BJ (cell line): Measurements from ENCODE around the gene OR9G4. TPM values are rescaled to one million over a fixed set of nuclear protein-coding genes. Genes with fewer than 3 reads are reported as not detected.

Experiments
- CTCF ChIA-PET: fragments of 350-600 bp; formaldehyde crosslinking; extraction: SDS; loops from one replicate; lab custom pipeline; 2021; ENCODE audit warnings: antibody characterized with exemption, inconsistent platforms; lab: Yijun Ruan, JAX
- POLR2A ChIA-PET: fragments of 300-600 bp; sonication (Branson Sonifier 250); formaldehyde crosslinking; extraction: SDS; loops from one replicate; lab custom pipeline; 2021; ENCODE audit warnings: antibody characterized with exemption; lab: Charles Lee
- DNase-seq: peaks from one replicate; pipeline ENCODE4 v3.0.0-alpha.2; 2011; ENCODE audit warnings: low read depth
- H3K27me3 ChIP-seq: 2 replicates; pipeline ENCODE4 v1.6.0; 2011; ENCODE audit warnings: low read length; ENCODE audit not compliant: control insufficient read depth, insufficient read depth
- H3K36me3 ChIP-seq: 2 replicates; pipeline ENCODE4 v1.5.1; 2011; ENCODE audit warnings: low read length; ENCODE audit not compliant: control insufficient read depth, insufficient read depth
- H3K4me3 ChIP-seq: 2 replicates; pipeline ENCODE4 v1.5.1; 2011; ENCODE audit warnings: low read depth, mild to moderate bottlenecking, control low read depth, low read length
- polyA plus RNA-seq: library from polyadenylated mRNA; depleted of rRNA; stranded (reverse); fragments of >200 nt; gene quantifications from 2 replicates; pipeline ENCODE4 v1.2.3, GENCODE V29; 2011
- TF ChIP-seq, protein P1 (sequence below): IDR thresholded peaks from 2 replicates; pipeline ENCODE4 v1.5.1; 2011; ENCODE audit warnings: low read depth, mild to moderate bottlenecking, control low read depth, inconsistent platforms, low read length, moderate library complexity; ENCODE audit not compliant: insufficient read depth

Gene OR9G4
- polyA plus RNA-seq, 1 experiment, result not detected

DNA sequence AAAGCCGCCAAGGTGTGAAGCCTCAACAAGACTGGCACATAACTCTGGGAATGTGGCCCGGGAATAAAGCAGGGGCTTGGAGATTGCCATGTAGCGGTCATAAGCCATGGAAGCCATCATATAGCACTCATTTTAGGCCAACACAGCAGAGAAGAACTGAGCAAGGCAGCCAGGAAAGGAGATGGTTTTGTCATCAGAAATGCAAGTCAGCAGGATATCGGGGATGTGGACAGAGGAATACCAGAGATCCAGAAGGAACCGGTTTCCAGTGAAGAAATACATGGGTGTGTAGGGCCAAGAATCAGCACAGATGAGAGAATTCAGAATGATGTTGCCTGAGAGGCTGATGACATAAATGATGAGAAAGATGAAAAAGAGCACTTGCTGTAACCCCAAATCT, 3.0 kb upstream of the OR9G4 start:
- TF ChIP-seq, protein P1, sequence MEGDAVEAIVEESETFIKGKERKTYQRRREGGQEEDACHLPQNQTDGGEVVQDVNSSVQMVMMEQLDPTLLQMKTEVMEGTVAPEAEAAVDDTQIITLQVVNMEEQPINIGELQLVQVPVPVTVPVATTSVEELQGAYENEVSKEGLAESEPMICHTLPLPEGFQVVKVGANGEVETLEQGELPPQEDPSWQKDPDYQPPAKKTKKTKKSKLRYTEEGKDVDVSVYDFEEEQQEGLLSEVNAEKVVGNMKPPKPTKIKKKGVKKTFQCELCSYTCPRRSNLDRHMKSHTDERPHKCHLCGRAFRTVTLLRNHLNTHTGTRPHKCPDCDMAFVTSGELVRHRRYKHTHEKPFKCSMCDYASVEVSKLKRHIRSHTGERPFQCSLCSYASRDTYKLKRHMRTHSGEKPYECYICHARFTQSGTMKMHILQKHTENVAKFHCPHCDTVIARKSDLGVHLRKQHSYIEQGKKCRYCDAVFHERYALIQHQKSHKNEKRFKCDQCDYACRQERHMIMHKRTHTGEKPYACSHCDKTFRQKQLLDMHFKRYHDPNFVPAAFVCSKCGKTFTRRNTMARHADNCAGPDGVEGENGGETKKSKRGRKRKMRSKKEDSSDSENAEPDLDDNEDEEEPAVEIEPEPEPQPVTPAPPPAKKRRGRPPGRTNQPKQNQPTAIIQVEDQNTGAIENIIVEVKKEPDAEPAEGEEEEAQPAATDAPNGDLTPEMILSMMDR, result no peak
- ChIA-PET POLR2A (no interaction called here), CTCF (no interaction called here)
- DNase-seq, result no peak
- no peaks in the 10 kb centered on the region for H3K36me3 ChIP-seq
- H3K4me3 ChIP-seq, result no peak overlapping the region
- H3K27me3 ChIP-seq, result no peaks in the 10 kb centered on the region

DNA sequence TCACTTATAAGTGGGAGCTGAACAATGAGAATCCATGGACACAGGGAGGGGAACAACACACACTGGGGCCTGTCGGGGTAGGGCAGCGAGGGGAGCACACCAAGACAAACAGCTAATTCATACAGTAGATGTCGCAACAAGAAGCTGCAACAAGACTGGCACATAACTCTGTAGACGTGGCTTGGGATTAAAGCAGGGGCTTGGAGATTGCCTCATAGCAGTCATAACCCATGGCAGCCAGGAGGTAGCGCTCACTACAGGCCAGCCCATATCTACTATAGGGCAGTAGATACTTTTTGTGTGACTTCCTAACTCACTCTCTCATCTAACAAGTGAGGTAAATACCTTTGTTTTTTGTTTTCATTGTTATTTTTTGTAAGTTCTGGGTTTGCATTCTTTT, 1.7 kb upstream of the OR9G4 start:
- CTCF ChIA-PET, result no interaction called here
- TF ChIP-seq, protein P1, result no peak
- Histone ChIP-seq H3K36me3 (no peaks in the 10 kb centered on the region), H3K4me3 (no peak overlapping the region), H3K27me3 (no peaks in the 10 kb centered on the region)
- POLR2A ChIA-PET, result no interaction called here
- DNase-seq, result no peak

- CTCF ChIA-PET, result no interaction called here
- TF ChIP-seq, protein P1, result no peak
- H3K4me3 ChIP-seq, result no peak overlapping the region
- no peak for DNase-seq
- H3K36me3 ChIP-seq, result no peaks in the 10 kb centered on the region
- POLR2A ChIA-PET, result no interaction called here
- no peaks in the 10 kb centered on the region for H3K27me3 ChIP-seq
Measured at GRCh38 chr11:56740886-56741285, 7.6 kb downstream of the OR9G4 start.

- H3K27me3 ChIP-seq, result no peaks in the 10 kb centered on the region
- POLR2A ChIA-PET, result no interaction called here
- CTCF ChIA-PET, result no interaction called here
- H3K4me3 ChIP-seq, result no peak overlapping the region
- no peaks in the 10 kb centered on the region for H3K36me3 ChIP-seq
- DNase-seq, result no peak
- TF ChIP-seq, protein P1, result no peak
Measured at GRCh38 chr11:56740107-56740506, 8.4 kb downstream of the OR9G4 start.

DNA sequence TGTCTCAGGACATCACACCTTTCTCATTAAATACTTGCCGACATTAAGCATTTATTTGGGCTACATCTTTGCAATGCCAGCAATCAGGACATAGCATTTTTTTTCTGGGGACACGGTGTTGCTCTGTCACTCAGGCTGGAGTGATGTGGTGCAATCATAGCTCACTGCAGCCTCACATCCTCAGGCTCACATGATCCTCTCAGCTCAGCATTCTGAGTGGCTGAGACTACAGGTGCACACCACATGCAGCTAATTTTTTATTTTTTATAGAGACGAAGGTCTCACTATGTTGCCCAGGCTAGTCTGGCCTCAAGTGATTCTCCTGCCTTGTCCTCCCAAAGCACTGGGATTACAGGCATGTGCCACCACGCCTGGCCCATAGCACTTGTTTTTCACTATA, 28.0 kb downstream of the OR9G4 start:
- Histone ChIP-seq H3K36me3 (no peaks in the 10 kb centered on the region), H3K27me3 (no peaks in the 10 kb centered on the region), H3K4me3 (no peak overlapping the region)
- no peak for DNase-seq
- POLR2A ChIA-PET, result no interaction called here
- TF ChIP-seq, protein P1, result no peak
- CTCF ChIA-PET, result no interaction called here
